GM21737 (cell line): Measurements from ENCODE around the gene PITPNM1.

Experiments
- ATAC-seq: cut with Tn5 transposase; IDR thresholded peaks from one replicate; pipeline ENCODE4 v1.9.1; 2021; ENCODE audit warnings: mild to moderate bottlenecking, moderate library complexity; ENCODE audit not compliant: unreplicated experiment

PITPNM1 gene

DNA sequence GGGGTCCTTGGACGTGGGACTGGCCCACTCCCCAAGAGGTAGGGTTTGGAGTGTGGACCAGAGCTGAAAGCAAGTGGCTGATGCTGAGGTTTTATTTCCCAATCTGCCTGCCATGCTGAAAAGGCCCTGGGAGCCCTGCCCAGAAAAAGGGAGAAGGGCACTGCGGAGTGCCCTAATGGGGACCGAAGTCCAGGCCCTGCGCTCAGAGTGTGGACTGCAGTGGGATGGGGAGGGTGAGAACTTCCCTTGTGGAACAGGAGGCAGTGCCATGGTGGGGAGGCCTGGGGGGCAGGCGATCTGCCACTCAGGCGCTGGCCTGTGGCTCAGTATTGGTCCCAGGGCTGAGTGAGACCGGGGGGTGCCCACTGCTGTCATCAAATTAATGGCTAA, 56.9 kb downstream of the PITPNM1 start:
- no peak for ATAC-seq

DNA sequence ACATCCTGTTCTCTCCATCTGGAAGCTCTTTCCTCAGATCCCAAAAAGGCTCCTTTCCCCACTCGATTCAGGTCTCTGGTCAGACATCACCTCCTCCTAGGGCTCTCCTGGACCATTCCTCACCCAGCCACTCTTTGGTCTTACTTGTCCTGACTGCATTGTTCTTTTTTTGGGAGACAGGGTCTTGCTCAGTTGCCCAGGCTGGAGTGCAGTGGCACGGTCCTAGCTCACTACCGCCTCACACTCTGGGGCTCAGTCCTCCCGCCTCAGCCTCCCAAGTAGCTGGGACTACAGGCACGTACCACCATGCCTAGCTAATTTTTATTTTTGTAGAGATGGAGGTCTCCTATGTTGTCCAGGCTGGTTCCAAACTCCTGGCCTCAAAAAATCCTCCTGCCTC, 59.6 kb downstream of the PITPNM1 start:
- no peak for ATAC-seq

DNA sequence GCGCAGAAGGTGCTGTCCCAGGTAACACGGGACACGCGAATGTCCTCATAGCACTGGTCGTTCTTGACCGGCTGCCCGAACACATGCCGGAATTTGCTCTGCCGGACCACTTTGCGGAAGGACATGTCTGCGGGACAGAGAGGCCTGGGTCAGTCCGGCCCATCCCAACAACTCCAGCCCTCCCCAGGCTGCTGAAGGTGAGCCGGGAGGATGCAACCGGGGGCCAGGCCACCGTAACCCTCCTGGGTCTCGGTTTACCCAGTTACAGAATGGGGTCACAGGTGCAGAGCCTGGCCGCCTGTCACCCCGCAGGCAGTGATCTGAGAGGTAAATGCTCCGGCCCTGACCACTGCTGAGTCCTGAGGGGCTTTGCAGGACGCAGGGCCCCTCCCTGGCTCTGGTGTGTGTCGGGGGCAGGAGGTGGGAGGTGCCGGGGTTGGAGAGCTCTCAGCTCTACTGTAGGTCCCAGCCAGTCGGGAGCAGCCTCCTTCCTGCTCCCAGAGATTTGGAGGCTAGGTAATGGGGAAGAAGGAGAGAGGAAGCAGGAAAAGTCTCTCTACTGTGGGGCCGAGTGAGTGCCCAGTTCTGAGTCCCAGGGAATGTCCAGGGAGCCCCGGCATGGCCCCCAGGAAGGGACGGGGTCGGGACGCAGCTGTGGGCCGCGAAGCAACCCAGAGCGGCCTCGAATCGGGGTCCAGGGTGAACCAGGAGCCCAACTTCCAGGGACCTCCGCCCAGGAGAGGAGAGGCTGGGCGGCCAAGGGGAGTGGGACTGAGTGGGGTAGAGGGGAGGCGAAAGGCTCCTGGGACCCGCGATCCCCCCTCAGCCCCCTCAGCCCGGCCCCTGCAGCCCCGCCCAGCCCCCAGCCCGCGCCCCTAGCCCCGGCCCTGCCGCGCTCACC, 62.4 kb downstream of the PITPNM1 start:
- peak; percentile 4 for ATAC-seq
